Fibroblast of pulmonary artery (primary cell): Measurements from ENCODE around the gene DENND5B.
"Not testable (repeated sequence)": the region's sequence is repeated elsewhere in the genome, so short reads cannot be mapped to it uniquely, and the experiment has no call there.

Source experiments
- DNase-seq: peaks from one replicate; pipeline ENCODE4 v3.0.0-alpha.2; 2010; ENCODE audit warnings: low read depth
- H3K4me3 ChIP-seq: replicated peaks from 2 replicates; pipeline ENCODE4 v1.5.1; 2011; ENCODE audit warnings: low read depth, mild to moderate bottlenecking, control low read depth, low read length, moderate library complexity
- CTCF ChIP-seq: IDR thresholded peaks from 2 replicates; pipeline ENCODE4 v1.5.1; 2011; ENCODE audit warnings: mild to moderate bottlenecking, control low read depth, low read length, inconsistent platforms; ENCODE audit errors: missing control alignments

The DENND5B gene

GRCh38 chr12:31627456-31628054, 36.6 kb upstream of the DENND5B start:
- TF ChIP-seq CTCF, result no peak

GRCh38 chr12:31626270-31626995, 35.5 kb upstream of the DENND5B start:
- H3K4me3 ChIP-seq, result no peak overlapping the region
- no peak for TF ChIP-seq CTCF
- DNase-seq, result no peak

More at GRCh38 chr12:31627456-31628054, 36.6 kb upstream of the DENND5B start:
- peak; percentile 35 for DNase-seq
- H3K4me3 ChIP-seq, result no peak overlapping the region

- no peak overlapping the region for H3K4me3 ChIP-seq
- no peak for DNase-seq
- no peak for TF ChIP-seq CTCF
Observed at GRCh38 chr12:31622038-31622437, 31.1 kb upstream of the DENND5B start.

GRCh38 chr12:31620311-31620710, 29.4 kb upstream of the DENND5B start:
- TF ChIP-seq CTCF, result no peak
- no peak overlapping the region for H3K4me3 ChIP-seq
- no peak for DNase-seq

- no peak overlapping the region for H3K4me3 ChIP-seq
- TF ChIP-seq CTCF, result no peak
- peak; percentile 68 for DNase-seq
Observed at GRCh38 chr12:31618228-31619025, 27.5 kb upstream of the DENND5B start.

- TF ChIP-seq CTCF, result no peak
- no peak overlapping the region for H3K4me3 ChIP-seq
- DNase-seq, result no peak
Observed at GRCh38 chr12:31612819-31613218, 21.9 kb upstream of the DENND5B start.

GRCh38 chr12:31608299-31608698, 17.4 kb upstream of the DENND5B start:
- not testable (repeated sequence) for H3K4me3 ChIP-seq, DNase-seq
